OCI-LY7 (cell line): ENCODE data around the gene UBE2H. TPM values are rescaled to one million over a fixed set of nuclear protein-coding genes. Genes with fewer than 3 reads are reported as not detected.

Source experiments
- BruUV-seq: library from RNA; stranded (reverse); fragments of 400-500 nt; replicated peaks from 2 replicates; lab custom pipeline; 2021; lab: Mats Ljungman, UMichigan
- CTCF ChIA-PET: fragments of 300-600 bp; sonication (Branson Sonifier 250); formaldehyde crosslinking; loops from one replicate; lab custom pipeline; 2022; ENCODE audit warnings: antibody characterized with exemption; ENCODE audit not compliant: unreplicated experiment; lab: Charles Lee
- POLR2A ChIA-PET: fragments of 300-600 bp; sonication (Branson Sonifier 250); formaldehyde crosslinking; loops from one replicate; lab custom pipeline; 2022; ENCODE audit warnings: antibody characterized with exemption; lab: Charles Lee
- DNase-seq: peaks from one replicate; pipeline ENCODE4 v3.0.0-alpha.2; 2015; ENCODE audit warnings: low spot score
- H2AFZ ChIP-seq: fragments of 200-600 bp; sonication (generic), shearing (Covaris generic); 2 replicates; pipeline ENCODE4 v1.6.1; 2014; ENCODE audit warnings: mild to moderate bottlenecking, antibody characterized with exemption, low read length, moderate library complexity
- H3K27ac ChIP-seq: fragments of 200-600 bp; sonication (generic); 2 replicates; pipeline ENCODE4 v1.5.1; 2014; ENCODE audit warnings: mixed run types, low read depth, mild to moderate bottlenecking, moderate library complexity, low read length, inconsistent platforms; ENCODE audit not compliant: poor library complexity, severe bottlenecking
- H3K36me3 ChIP-seq: fragments of 200-600 bp; sonication (generic); 2 replicates; pipeline ENCODE4 v1.6.1; 2014; ENCODE audit warnings: mild to moderate bottlenecking, antibody characterized with exemption, low read length, moderate library complexity, mixed read lengths; ENCODE audit not compliant: insufficient read depth
- H3K4me1 ChIP-seq: fragments of 200-600 bp; sonication (generic); 2 replicates; pipeline ENCODE4 v1.5.1; 2014; ENCODE audit warnings: mild to moderate bottlenecking, low read length; ENCODE audit not compliant: insufficient read depth, poor library complexity, severe bottlenecking
- H3K4me2 ChIP-seq: fragments of 200-600 bp; sonication (generic); 2 replicates; pipeline ENCODE4 v1.6.1; 2014; ENCODE audit warnings: mild to moderate bottlenecking, low read length
- H3K4me3 ChIP-seq: fragments of 200-600 bp; sonication (generic); 2 replicates; pipeline ENCODE4 v1.5.1; 2014; ENCODE audit warnings: mild to moderate bottlenecking, low read depth, low read length; ENCODE audit not compliant: poor library complexity, severe bottlenecking
- H3K79me2 ChIP-seq: fragments of 200-600 bp; sonication (generic); 2 replicates; pipeline ENCODE4 v1.6.1; 2016; ENCODE audit warnings: low read depth, mild to moderate bottlenecking, low read length, moderate library complexity, mixed read lengths; ENCODE audit not compliant: insufficient read depth
- H3K9me2 ChIP-seq: fragments of 200-600 bp; sonication (generic); 2 replicates; pipeline ENCODE4 v1.6.1; 2016; ENCODE audit warnings: mild to moderate bottlenecking, low read length, mixed read lengths; ENCODE audit not compliant: insufficient read depth
- H3K9me3 ChIP-seq: fragments of 200-600 bp; sonication (generic); 2 replicates; pipeline ENCODE4 v1.6.1; 2014; ENCODE audit warnings: mild to moderate bottlenecking, mixed run types, low read length, mixed read lengths
- H4K20me1 ChIP-seq: fragments of 200-600 bp; sonication (generic); 2 replicates; pipeline ENCODE4 v1.6.1; 2014; ENCODE audit warnings: mild to moderate bottlenecking, antibody characterized with exemption, low read length, moderate library complexity, mixed read lengths; ENCODE audit not compliant: insufficient read depth
- CTCF ChIP-seq: fragments of 200-600 bp; sonication (generic); conservative IDR thresholded peaks from 2 replicates; pipeline ENCODE4 v1.5.1; 2014; ENCODE audit warnings: mild to moderate bottlenecking, antibody characterized with exemption, low read length, moderate library complexity, mixed read lengths
- EZH2phosphoT487 ChIP-seq: fragments of 200-600 bp; sonication (generic); IDR thresholded peaks from 2 replicates; pipeline ENCODE4 v1.6.1; 2018; ENCODE audit warnings: low read depth, borderline replicate concordance, mild to moderate bottlenecking, mixed run types, antibody characterized with exemption, low read length, moderate library complexity, mixed read lengths
- intact Hi-C: fragments of 100-400 bp; cut with micrococcal nuclease; formaldehyde crosslinking; loops from one replicate; pipeline ENCODE4 v1.10.0; 2022; ENCODE audit not compliant: unreplicated experiment
- total RNA-seq, 2 experiments: library from RNA; depleted of rRNA in 1 of 2; stranded (reverse); fragments of >200 nt in 1 of 2; shearing (Covaris generic) in 1 of 2; gene quantifications; 2 replicates each; pipeline ENCODE4 v1.2.3, GENCODE V29; 2014 to 2022

Gene UBE2H
- total RNA-seq, 2 experiments from 2014 or later, result 12.7 to 35.3 TPM

- H3K36me3 ChIP-seq, result no peaks in the 10 kb centered on the region
- H2AFZ ChIP-seq, result no peak overlapping the region
- no peaks in the 10 kb centered on the region for H3K4me1 ChIP-seq
- no peaks in the 10 kb centered on the region for H4K20me1 ChIP-seq
- H3K79me2 ChIP-seq, result no peaks in the 10 kb centered on the region
- H3K9me2 ChIP-seq, result no peaks in the 10 kb centered on the region
- H3K27ac ChIP-seq, result no peak overlapping the region
- POLR2A ChIA-PET, result no interaction called here
- CTCF ChIA-PET, result no interaction called here
- no peak overlapping the region for H3K4me2 ChIP-seq
- intact Hi-C loops, result no loop called here
- BruUV-seq, result no TSS peak
- H3K9me3 ChIP-seq, result no peaks in the 10 kb centered on the region
- DNase-seq, result no peak
- TF ChIP-seq CTCF (no peak), EZH2phosphoT487 (no peak)
- H3K4me3 ChIP-seq, result no peak overlapping the region
Observed at GRCh38 chr7:129801882-129802281, 150.9 kb downstream of the UBE2H start.

- intact Hi-C loops, result no loop called here
- ChIA-PET POLR2A (no interaction called here), CTCF (no interaction called here)
- no peaks in the 10 kb centered on the region for H3K36me3 ChIP-seq
- no peak overlapping the region for H3K4me3 ChIP-seq
- no peaks in the 10 kb centered on the region for H3K9me3 ChIP-seq
- no peak overlapping the region for H3K4me2 ChIP-seq
- H3K27ac ChIP-seq, result no peak overlapping the region
- no peak overlapping the region for H2AFZ ChIP-seq
- no peaks in the 10 kb centered on the region for H3K9me2 ChIP-seq
- no peak for DNase-seq
- TF ChIP-seq CTCF, result no peak
- no peak for TF ChIP-seq EZH2phosphoT487
- no peaks in the 10 kb centered on the region for H3K4me1 ChIP-seq
- no peaks in the 10 kb centered on the region for H3K79me2 ChIP-seq
- H4K20me1 ChIP-seq, result no peaks in the 10 kb centered on the region
- BruUV-seq, result no TSS peak
Observed at GRCh38 chr7:129800901-129801300, 151.9 kb downstream of the UBE2H start.

GRCh38 chr7:129799350-129799955 lies 153.3 kb downstream of the UBE2H start:
- CTCF ChIA-PET, result no interaction called here
- POLR2A ChIA-PET, result no interaction called here
- H3K9me3 ChIP-seq, result no peaks in the 10 kb centered on the region
- no peaks in the 10 kb centered on the region for H3K36me3 ChIP-seq
- H4K20me1 ChIP-seq, result no peaks in the 10 kb centered on the region
- H3K4me2 ChIP-seq, result no peak overlapping the region
- no peaks in the 10 kb centered on the region for H3K79me2 ChIP-seq
- TF ChIP-seq EZH2phosphoT487, result no peak
- no peak for TF ChIP-seq CTCF
- H2AFZ ChIP-seq, result no peak overlapping the region
- intact Hi-C loops, result no loop called here
- DNase-seq, result no peak
- H3K9me2 ChIP-seq, result no peaks in the 10 kb centered on the region
- H3K27ac ChIP-seq, result no peak overlapping the region
- H3K4me1 ChIP-seq, result no peaks in the 10 kb centered on the region
- H3K4me3 ChIP-seq, result no peak overlapping the region
- BruUV-seq, result no TSS peak
